ENCODE data around the gene OSTN.

The OSTN gene

DNA sequence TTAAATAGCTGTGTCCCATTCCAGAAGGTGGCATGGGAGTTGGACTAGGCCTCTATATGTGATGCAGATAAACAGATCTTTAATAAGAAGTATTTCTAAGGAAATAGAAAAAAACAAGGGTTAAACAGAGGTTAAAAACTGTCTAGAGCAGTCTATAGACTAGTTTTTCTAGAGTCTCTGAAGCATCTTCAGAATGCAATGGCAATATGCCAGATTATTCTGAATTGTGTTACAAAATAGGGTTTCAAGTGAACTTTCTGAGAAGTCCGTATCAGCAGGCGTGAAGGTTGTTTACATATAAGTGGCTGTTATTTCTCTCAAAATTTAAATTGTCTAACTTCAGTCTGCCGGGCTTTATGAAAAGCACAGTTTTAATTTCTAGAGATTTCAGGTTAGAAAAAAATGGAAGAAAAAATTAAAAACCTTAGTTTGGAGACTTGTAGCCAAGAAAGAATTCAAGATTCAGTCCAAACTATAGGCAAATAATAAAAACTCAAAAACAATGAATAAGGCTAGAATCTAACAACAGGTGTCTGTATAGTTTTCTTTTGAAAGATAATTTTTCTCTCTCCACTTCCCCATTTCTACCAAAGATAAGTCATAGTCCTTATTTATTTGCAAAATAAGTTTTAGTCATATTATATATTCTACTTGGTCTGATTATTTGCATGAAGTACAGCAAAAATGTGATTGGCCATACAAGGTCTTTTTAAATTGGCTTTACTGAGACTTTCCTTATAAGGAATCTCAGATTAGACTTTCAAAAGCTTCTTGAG, 55.2 kb downstream of the OSTN start:
- no peak for DNase-seq (ENCODE audit: low read depth)
- H3K4me3 ChIP-seq (ENCODE audit: control insufficient read depth, low read depth, low read length), result no peak overlapping the region
- TF ChIP-seq, protein P1, sequence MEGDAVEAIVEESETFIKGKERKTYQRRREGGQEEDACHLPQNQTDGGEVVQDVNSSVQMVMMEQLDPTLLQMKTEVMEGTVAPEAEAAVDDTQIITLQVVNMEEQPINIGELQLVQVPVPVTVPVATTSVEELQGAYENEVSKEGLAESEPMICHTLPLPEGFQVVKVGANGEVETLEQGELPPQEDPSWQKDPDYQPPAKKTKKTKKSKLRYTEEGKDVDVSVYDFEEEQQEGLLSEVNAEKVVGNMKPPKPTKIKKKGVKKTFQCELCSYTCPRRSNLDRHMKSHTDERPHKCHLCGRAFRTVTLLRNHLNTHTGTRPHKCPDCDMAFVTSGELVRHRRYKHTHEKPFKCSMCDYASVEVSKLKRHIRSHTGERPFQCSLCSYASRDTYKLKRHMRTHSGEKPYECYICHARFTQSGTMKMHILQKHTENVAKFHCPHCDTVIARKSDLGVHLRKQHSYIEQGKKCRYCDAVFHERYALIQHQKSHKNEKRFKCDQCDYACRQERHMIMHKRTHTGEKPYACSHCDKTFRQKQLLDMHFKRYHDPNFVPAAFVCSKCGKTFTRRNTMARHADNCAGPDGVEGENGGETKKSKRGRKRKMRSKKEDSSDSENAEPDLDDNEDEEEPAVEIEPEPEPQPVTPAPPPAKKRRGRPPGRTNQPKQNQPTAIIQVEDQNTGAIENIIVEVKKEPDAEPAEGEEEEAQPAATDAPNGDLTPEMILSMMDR (IDR thresholded peaks at IDR 0.05; ENCODE audit: control insufficient read depth, insufficient read depth, low read depth, low read length, missing control alignments), result no peak

DNA sequence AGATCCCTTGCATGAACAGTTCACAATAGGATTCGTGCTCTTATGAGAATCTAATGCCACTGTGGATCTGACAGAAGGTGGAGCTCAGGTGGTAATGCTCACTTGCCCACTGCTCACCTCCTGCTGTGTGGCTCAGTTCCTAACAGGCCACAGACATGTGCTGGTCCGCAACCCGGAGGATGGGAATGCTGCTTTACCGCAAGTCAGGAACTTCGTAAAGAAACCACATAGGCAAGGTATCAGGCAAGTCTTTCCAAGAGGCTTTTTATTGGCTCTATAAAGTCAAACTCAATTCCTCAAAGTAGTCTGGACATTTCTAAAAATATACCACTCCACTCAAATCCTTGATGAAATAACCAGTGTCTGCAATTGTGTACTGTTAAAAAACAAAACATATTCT, 56.1 kb downstream of the OSTN start:
- H3K4me3 ChIP-seq (ENCODE audit: control insufficient read depth, low read depth, low read length), result no peak overlapping the region
- peak; percentile 34 for DNase-seq (ENCODE audit: low read depth)
- TF ChIP-seq, protein P1 (IDR thresholded peaks at IDR 0.05; ENCODE audit: control insufficient read depth, insufficient read depth, low read depth, low read length, missing control alignments), result no peak

DNA sequence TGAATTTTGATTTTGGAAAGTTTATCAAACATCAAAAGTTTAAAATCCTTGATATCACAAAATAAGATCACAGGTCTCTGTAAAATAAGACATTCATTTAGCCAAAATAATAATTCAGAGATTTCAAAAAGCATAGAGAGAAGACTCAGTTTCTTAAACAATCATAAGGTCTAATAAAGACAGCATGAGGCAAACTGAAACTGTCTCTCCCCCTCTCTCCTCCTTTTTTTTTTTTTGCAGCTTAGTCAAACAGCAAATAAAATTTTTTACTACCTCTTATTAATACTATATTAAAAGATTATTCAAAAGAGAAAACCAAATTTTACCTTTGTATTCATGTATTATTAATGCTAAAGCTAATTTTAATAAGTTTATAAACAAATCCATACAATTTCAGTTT, 57.4 kb downstream of the OSTN start:
- H3K4me3 ChIP-seq (ENCODE audit: control insufficient read depth, low read depth, low read length), result no peak overlapping the region
- TF ChIP-seq, protein P1 (IDR thresholded peaks at IDR 0.05; ENCODE audit: control insufficient read depth, insufficient read depth, low read depth, low read length, missing control alignments), result no peak

DNA sequence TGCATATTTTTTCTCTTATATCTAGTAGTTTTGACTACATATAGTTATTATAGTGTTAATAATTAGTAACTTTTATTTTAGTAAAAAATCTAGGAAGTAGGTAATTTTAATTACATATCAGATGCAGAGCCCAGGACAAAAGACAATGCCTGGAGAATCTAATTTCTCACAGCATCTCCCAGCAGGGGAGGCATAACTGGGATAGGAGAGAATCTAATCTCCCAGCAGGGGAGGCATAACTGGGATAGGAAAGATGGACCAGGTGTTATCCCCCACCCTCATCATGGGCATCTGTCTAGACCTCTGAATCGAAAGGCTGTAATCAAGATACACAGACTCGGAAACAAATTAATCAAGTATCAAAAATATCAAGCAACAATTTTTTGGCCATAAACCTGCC, 58.2 kb downstream of the OSTN start:
- DNase-seq (ENCODE audit: low read depth), result no peak
- H3K4me3 ChIP-seq (ENCODE audit: control insufficient read depth, low read depth, low read length), result no peak overlapping the region
- TF ChIP-seq, protein P1 (IDR thresholded peaks at IDR 0.05; ENCODE audit: control insufficient read depth, insufficient read depth, low read depth, low read length, missing control alignments), result no peak

More for the DNA sequence above, 57.4 kb downstream of the OSTN start:
- DNase-seq (ENCODE audit: low read depth), result no peak

DNA sequence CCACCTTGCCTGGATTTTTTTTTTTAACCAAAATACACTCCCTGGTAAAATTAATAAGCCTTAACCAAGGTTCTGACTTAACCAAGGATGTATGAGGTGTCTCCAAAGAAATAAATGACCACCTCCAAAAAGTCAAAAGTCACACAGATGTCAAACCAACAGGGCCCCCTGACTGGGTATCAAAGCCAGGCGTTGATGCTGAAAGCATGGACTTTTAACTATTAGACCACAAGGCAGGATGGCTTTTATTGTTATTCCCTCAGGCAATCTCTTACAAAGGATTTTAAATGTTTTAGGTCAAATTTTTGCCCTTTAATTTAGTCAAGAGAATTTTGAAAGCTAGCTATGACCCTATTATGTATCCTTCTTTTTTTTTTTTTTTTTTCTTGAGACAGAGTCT, 60.4 kb downstream of the OSTN start:
- DNase-seq (ENCODE audit: low read depth), result no peak
- TF ChIP-seq, protein P1 (IDR thresholded peaks at IDR 0.05; ENCODE audit: control insufficient read depth, insufficient read depth, low read depth, low read length, missing control alignments), result no peak
- H3K4me3 ChIP-seq (ENCODE audit: control insufficient read depth, low read depth, low read length), result no peak overlapping the region

DNA sequence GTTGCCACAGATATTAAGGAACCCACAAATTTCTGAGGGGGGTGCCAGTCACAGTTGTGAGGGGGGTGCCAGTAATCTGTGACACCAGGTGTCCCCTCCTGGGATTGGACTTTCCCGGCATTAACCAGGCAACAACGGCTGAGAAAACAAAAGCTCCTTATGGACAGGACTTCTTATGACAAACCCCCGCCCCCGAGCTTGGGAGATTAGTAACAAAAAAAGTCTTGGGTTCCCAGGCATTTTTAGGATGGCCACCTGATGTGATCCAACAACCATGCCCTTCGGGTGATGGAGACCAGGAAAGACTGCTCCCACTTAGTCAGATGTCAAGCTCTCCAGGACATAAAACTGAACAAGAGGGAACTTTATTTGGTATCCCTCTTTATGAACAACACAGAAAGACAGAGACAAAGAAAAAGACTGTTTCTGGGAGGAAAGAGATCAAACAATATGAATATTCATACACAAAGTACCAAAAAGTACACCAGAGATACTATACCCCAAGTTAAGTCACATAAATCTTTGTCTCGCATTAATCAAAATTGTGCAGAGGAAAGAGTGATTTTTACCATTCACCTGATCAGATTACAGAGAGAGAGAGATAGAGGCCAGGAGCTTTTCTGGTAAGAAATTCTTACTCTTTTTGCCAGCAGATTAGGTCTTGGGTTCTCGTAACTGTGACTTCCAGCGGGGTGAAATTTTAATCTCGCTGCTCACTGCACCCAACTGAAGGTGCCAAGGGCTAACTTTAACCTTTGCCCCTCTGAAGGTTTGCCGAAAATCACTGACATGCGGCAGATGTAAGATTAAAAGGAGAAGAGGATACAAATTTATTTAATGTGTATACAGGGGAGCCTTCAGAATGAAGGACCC, 61.6 kb downstream of the OSTN start:
- no peak for DNase-seq (ENCODE audit: low read depth)
- TF ChIP-seq, protein P1 (IDR thresholded peaks at IDR 0.05; ENCODE audit: control insufficient read depth, insufficient read depth, low read depth, low read length, missing control alignments), result no peak
- H3K4me3 ChIP-seq (ENCODE audit: control insufficient read depth, low read depth, low read length), result no peak overlapping the region
